Epithelial cell of proximal tubule (primary cell): ENCODE measurements around the gene WDR1. TPM values are rescaled to one million over a fixed set of nuclear protein-coding genes. Genes with fewer than 3 reads are reported as not detected.

Experiments
- DNase-seq: peaks from one replicate; pipeline ENCODE4 v3.0.0-alpha.2; 2011; ENCODE audit warnings: low read depth
- H3K4me3 ChIP-seq: 2 replicates; pipeline ENCODE4 v1.5.1; 2011; ENCODE audit warnings: low read depth, mild to moderate bottlenecking, low read length
- total RNA-seq: library from RNA; depleted of rRNA; stranded (reverse); fragments of >200 nt; gene quantifications from 2 replicates; pipeline ENCODE4 v1.2.3, GENCODE V29; 2015
- TF ChIP-seq, protein P1 (sequence below): conservative IDR thresholded peaks from 2 replicates; pipeline ENCODE4 v1.5.1; 2012; ENCODE audit warnings: low read depth, mild to moderate bottlenecking, low read length

Gene WDR1
- total RNA-seq, 1 donor from 2014 or later: 242 TPM

DNA sequence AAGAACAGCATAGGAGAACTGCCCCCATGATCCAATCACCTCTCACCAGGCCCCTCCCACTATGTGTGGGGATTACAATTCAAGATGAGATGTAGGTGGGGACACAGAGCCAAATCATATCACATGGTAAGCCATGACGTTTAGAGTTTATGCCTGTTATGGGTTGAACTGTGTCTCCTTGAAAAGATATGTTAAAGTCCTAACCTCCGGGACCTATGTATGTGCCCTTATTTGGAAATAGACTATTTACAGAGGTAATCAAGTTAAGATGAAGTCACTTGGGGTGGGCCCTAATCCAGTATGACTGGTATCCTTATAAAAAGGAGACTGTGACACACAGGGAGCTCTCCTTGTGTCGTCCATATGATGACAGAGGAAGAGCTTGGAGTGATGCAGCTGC is 70.1 kb downstream of the WDR1 start:
- H3K4me3 ChIP-seq: no peak overlapping the region
- TF ChIP-seq, protein P1, sequence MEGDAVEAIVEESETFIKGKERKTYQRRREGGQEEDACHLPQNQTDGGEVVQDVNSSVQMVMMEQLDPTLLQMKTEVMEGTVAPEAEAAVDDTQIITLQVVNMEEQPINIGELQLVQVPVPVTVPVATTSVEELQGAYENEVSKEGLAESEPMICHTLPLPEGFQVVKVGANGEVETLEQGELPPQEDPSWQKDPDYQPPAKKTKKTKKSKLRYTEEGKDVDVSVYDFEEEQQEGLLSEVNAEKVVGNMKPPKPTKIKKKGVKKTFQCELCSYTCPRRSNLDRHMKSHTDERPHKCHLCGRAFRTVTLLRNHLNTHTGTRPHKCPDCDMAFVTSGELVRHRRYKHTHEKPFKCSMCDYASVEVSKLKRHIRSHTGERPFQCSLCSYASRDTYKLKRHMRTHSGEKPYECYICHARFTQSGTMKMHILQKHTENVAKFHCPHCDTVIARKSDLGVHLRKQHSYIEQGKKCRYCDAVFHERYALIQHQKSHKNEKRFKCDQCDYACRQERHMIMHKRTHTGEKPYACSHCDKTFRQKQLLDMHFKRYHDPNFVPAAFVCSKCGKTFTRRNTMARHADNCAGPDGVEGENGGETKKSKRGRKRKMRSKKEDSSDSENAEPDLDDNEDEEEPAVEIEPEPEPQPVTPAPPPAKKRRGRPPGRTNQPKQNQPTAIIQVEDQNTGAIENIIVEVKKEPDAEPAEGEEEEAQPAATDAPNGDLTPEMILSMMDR: no peak
- DNase-seq: no peak

GRCh38 chr4:10045481-10045880 is 71.1 kb downstream of the WDR1 start:
- no peak overlapping the region for H3K4me3 ChIP-seq
- peak; percentile 98 for DNase-seq
- TF ChIP-seq, protein P1: no peak

GRCh38 chr4:10041036-10041435 is 75.6 kb downstream of the WDR1 start:
- TF ChIP-seq, protein P1: no peak
- no peak overlapping the region for H3K4me3 ChIP-seq
- no peak for DNase-seq

GRCh38 chr4:10040049-10040892 is 76.3 kb downstream of the WDR1 start:
- H3K4me3 ChIP-seq: peak overlapping the region; percentile 62
- TF ChIP-seq, protein P1: no peak
- DNase-seq: peak; percentile 68

DNA sequence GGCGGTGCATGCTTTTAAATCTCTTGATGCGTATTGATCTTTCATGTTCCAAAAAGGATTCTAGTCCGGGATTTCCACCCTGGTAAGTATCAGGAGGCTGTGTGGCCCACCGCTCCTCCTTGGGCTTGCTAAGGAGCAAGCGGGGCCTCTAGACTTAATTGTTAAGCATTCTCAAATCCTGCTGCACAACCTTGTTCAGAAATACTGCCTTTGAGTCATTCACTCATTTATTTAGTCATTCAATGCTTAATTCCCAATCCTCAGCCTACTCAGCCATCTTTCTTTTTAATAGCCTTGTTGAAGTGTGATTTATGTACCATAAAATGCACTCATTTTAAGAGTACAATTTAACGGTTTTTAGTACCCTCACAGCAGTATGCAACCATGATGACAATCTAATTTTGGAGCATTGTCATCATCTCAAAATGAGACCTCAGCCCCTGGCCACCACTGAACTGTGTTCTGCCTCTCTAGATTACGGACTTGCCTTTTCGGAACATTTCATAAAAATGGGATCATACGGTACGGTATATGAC is 79.7 kb downstream of the WDR1 start:
- TF ChIP-seq, protein P1: no peak
- no peak for DNase-seq
- H3K4me3 ChIP-seq: no peak overlapping the region

GRCh38 chr4:10035130-10035529 is 81.5 kb downstream of the WDR1 start:
- H3K4me3 ChIP-seq: no peak overlapping the region
- TF ChIP-seq, protein P1: no peak
- no peak for DNase-seq
